CD8-positive, alpha-beta memory T cell (primary cell): ENCODE results near the gene TMEM9. TPM values are rescaled to one million over a fixed set of nuclear protein-coding genes. Genes with fewer than 3 reads are reported as not detected.
"Not testable (repeated sequence)": the region's sequence is repeated elsewhere in the genome, so short reads cannot be mapped to it uniquely, and the experiment has no call there.

Experiments used
- CTCF ChIA-PET: fragments of 350-600 bp; sonication (Branson Sonifier 250); formaldehyde crosslinking; loops from one replicate; lab custom pipeline; 2021; ENCODE audit warnings: antibody characterized with exemption; lab: Charles Lee
- POLR2A ChIA-PET: fragments of 350-600 bp; sonication (Branson Sonifier 250); formaldehyde crosslinking; loops from one replicate; lab custom pipeline; 2021; ENCODE audit warnings: antibody characterized with exemption; lab: Charles Lee
- DNase-seq, 5 donors: peaks; one replicate each; pipeline versions ENCODE4 v3.0.0 to v3.0.0-alpha.2; 2020 to 2022; ENCODE audit warnings: mixed read lengths in 1 of 5
- H3K27ac ChIP-seq: one replicate; pipeline ENCODE4 v1.7.0; 2013; ENCODE audit warnings: low read depth, mild to moderate bottlenecking, low read length, moderate library complexity
- H3K27me3 ChIP-seq: 2 replicates; pipeline ENCODE4 v1.7.0; 2013; ENCODE audit warnings: low read length, mild to moderate bottlenecking; ENCODE audit not compliant: insufficient read depth, poor library complexity, severe bottlenecking
- H3K36me3 ChIP-seq: 2 replicates; pipeline ENCODE4 v1.7.0; 2013; ENCODE audit warnings: mild to moderate bottlenecking, low read length, moderate library complexity; ENCODE audit not compliant: insufficient read depth
- H3K4me1 ChIP-seq: 2 replicates; pipeline ENCODE4 v1.7.0; 2013; ENCODE audit warnings: mild to moderate bottlenecking, low read length, moderate library complexity; ENCODE audit not compliant: insufficient read depth
- H3K4me3 ChIP-seq: 2 replicates; pipeline ENCODE4 v1.7.0; 2013; ENCODE audit warnings: mild to moderate bottlenecking, low read length
- H3K9me3 ChIP-seq: 2 replicates; pipeline ENCODE4 v1.7.0; 2013; ENCODE audit warnings: mild to moderate bottlenecking, low read length
- H3K27ac Mint-ChIP-seq, 8 donors: one replicate each; pipeline ENCODE4 v1.8.0; 2020 to 2021; ENCODE audit warnings: mixed read lengths in 8 of 8, mild to moderate bottlenecking in 6 of 8, inconsistent platforms in 3 of 8, moderate library complexity in 3 of 8
- H3K27me3 Mint-ChIP-seq, 2 donors: one replicate each; pipeline ENCODE4 v1.8.0; 2020 to 2021; ENCODE audit warnings: mixed read lengths in 2 of 2, mild to moderate bottlenecking in 1 of 2, moderate library complexity in 1 of 2
- H3K36me3 Mint-ChIP-seq, 3 donors: one replicate each; pipeline ENCODE4 v1.8.0; 2020 to 2021; ENCODE audit warnings: mixed read lengths in 3 of 3, inconsistent platforms in 1 of 3, mild to moderate bottlenecking in 1 of 3
- H3K4me1 Mint-ChIP-seq, 3 donors: one replicate each; pipeline ENCODE4 v1.8.0; 2020 to 2021; ENCODE audit warnings: mixed read lengths in 3 of 3, inconsistent platforms in 1 of 3, mild to moderate bottlenecking in 1 of 3
- H3K4me3 Mint-ChIP-seq, 7 donors: one replicate each; pipeline ENCODE4 v1.8.0; 2020 to 2021; ENCODE audit warnings: mixed read lengths in 7 of 7, mild to moderate bottlenecking in 6 of 7, moderate library complexity in 4 of 7, inconsistent platforms in 2 of 7
- H3K9me3 Mint-ChIP-seq, 5 donors: one replicate each; pipeline ENCODE4 v1.8.0; 2020 to 2022; ENCODE audit warnings: mixed read lengths in 5 of 5, mild to moderate bottlenecking in 3 of 5, moderate library complexity in 2 of 5, inconsistent platforms in 1 of 5
- polyA plus RNA-seq: library from polyadenylated mRNA; unstranded; fragments of 300-500 nt; fragmentation: Illumina TruSeq; gene quantifications from one replicate; pipeline ENCODE4 v1.2.3, GENCODE V29; 2021
- total RNA-seq, 2 experiments: library from RNA; stranded (reverse); gene quantifications; one replicate each; pipeline ENCODE4 v1.2.3, GENCODE V29; 2021

TMEM9 gene
- total and polyA plus RNA-seq, 3 experiments from 2014 or later = 16.3 to 32.8 (median 17.1) TPM

DNA sequence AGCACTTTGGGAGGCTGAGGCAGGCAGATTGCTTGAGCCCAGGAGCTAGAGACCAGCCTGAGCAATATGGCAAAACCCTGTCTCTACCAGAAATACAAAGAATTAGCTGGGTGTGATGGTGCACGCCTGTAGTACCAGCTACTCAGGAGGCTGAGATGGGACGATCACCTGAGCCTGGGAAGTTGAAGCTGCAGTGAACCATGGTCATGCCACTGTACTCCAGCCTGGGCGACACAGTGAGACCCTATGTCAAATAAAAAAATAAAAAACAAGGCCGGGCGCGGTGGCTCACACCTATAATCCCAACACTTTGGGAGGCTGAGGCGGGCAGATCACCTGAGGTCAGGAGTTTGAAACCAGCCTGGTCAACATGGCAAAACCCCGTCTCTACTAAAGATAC lies 8.8 kb upstream of the TMEM9 start:
- POLR2A ChIA-PET, H3K4me1 Mint-ChIP-seq, H3K9me3 Mint-ChIP-seq, H3K36me3 ChIP-seq, H3K27ac Mint-ChIP-seq, H3K4me3 Mint-ChIP-seq, H3K36me3 Mint-ChIP-seq, H3K27me3 ChIP-seq, CTCF ChIA-PET, DNase-seq, H3K4me1 ChIP-seq, H3K4me3 ChIP-seq, H3K9me3 ChIP-seq, H3K27ac ChIP-seq: not testable (repeated sequence)
- peaks cover 6 to 27% of the 10 kb centered on the region in 2 donors for H3K27me3 Mint-ChIP-seq

DNA sequence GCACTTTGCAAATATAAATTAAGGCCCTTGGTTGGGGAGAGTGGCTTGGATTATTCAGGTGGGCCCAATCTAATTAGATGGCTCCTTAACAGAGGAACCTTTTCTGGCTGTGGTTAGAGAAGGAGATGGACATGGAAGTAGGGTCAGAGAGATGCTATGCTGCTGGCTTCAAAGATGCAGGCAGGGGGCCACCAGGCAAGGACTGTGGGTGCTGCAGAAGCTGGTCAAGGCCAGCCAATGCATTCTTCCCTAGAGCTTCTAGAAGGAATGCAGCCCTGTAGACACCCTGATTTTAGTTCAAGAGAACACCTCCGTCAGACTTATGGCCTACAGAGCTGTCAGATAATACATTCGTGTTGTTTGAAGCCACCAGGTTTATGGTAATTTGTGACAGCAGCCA lies 3.7 kb upstream of the TMEM9 start:
- Mint-ChIP-seq H3K4me3 (no peak overlapping the region), H3K27me3 (peaks cover 5 to 41% of the 10 kb centered on the region in 2 donors), H3K9me3 (no peaks in the 10 kb centered on the region), H3K36me3 (peaks cover 0 to 4% (median 0%) of the 10 kb centered on the region in 3 donors), H3K4me1 (peaks cover 15 to 20% (median 16%) of the 10 kb centered on the region in 3 donors), H3K27ac (no peak overlapping the region)
- no peak for DNase-seq
- Histone ChIP-seq H3K9me3 (no peaks in the 10 kb centered on the region), H3K27me3 (no peaks in the 10 kb centered on the region), H3K36me3 (no peaks in the 10 kb centered on the region), H3K27ac (no peak overlapping the region), H3K4me1 (peaks cover 16% of the 10 kb centered on the region), H3K4me3 (no peak overlapping the region)
- ChIA-PET CTCF (interaction anchor here (1.1 to 2.3 kb wide), 2 partner anchors 13 to 186 kb away, joined by 4 to 10 read pairs; no protein-coding TSS in a partner anchor), POLR2A (no interaction called here)

DNA sequence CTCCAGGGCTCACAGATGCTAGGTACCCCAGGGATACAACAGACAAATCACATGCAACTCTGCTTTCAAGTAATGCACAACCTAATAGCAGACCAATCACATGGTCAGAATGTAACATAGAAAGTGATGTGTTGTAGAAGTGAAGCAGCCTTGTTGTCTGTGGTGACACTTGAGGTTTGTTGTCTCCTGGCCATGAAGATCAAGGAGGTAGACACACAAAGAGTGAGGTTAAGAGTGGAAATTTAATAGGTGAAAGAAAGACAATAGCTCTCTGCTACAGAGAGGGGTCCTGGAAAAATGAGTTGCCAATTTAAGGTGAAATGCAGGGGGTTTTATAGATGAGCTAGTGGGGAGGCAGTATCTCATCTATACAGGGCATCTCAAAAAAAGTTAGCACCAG lies 2.5 kb upstream of the TMEM9 start:
- Histone ChIP-seq H3K27ac (no peak overlapping the region), H3K4me3 (no peak overlapping the region), H3K4me1 (peaks cover 22% of the 10 kb centered on the region), H3K9me3 (no peaks in the 10 kb centered on the region), H3K36me3 (no peaks in the 10 kb centered on the region), H3K27me3 (no peaks in the 10 kb centered on the region)
- POLR2A ChIA-PET = no interaction called here
- peaks cover 17 to 27% (median 24%) of the 10 kb centered on the region in 3 donors for H3K4me1 Mint-ChIP-seq
- no peak overlapping the region for H3K4me3 Mint-ChIP-seq
- H3K27me3 Mint-ChIP-seq = peaks cover 5 to 38% of the 10 kb centered on the region in 2 donors
- no peaks in the 10 kb centered on the region for H3K9me3 Mint-ChIP-seq
- CTCF ChIA-PET = interaction anchor here (2.3 kb wide), 1 partner anchor 14 kb away, joined by 10 read pairs; no protein-coding TSS in a partner anchor
- H3K36me3 Mint-ChIP-seq = peaks cover 0 to 6% (median 0%) of the 10 kb centered on the region in 3 donors
- no peak for DNase-seq
- no peak overlapping the region for H3K27ac Mint-ChIP-seq

DNA sequence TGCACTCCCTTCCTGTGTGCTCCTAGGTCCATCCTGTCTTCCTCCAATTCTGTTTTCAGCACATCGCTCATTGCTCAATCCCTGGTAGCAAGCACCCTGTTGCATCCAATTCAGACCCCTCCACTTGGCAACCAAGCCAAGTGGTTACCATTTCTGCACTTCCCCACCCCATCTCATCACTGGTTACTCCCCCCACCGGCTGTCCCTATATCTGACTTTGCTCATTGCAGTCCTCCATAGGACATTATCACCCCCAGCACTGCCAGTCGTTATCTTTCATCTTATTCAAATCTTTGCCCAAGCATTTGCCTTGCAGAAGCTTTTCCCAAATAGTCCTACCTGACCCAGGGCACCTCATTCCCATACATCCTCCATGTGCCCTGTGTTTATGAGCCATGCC lies 2.1 kb upstream of the TMEM9 start:
- Histone ChIP-seq H3K4me1 (peaks cover 22% of the 10 kb centered on the region), H3K4me3 (no peak overlapping the region), H3K9me3 (no peaks in the 10 kb centered on the region), H3K27ac (no peak overlapping the region), H3K36me3 (no peaks in the 10 kb centered on the region), H3K27me3 (no peaks in the 10 kb centered on the region)
- CTCF ChIA-PET = no interaction called here
- Mint-ChIP-seq H3K36me3 (peaks cover 0 to 9% (median 0%) of the 10 kb centered on the region in 3 donors), H3K9me3 (no peaks in the 10 kb centered on the region), H3K4me3 (peak overlapping the region in 4 of 7 donors; percentile 5 to 68 (median 32)), H3K4me1 (peaks cover 17 to 27% (median 27%) of the 10 kb centered on the region in 3 donors), H3K27ac (peak overlapping the region in 1 of 8 donors; percentile 54), H3K27me3 (peaks cover 5 to 38% of the 10 kb centered on the region in 2 donors)
- POLR2A ChIA-PET = no interaction called here
- no peak for DNase-seq

DNA sequence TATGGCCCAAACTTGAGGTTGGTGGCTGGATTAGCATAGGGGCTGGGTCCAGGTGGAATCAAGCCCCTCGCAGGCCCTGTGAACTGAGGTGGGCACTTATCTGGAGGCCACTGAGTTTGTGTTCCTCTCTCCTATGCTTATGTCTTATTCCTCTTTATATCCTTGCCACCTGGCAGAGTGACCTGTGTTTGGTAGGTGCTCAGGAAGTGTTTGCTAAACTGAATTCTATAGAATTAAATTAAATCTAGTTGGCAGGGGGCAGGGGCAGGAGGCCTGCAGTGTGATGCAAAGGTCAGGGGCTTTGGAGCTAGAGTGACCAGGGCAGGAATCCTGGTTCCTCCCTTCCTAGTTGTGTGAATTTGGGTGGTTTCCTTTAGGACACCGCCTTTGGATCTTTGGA lies 1.1 kb upstream of the TMEM9 start:
- no peaks in the 10 kb centered on the region for H3K9me3 Mint-ChIP-seq

DNA sequence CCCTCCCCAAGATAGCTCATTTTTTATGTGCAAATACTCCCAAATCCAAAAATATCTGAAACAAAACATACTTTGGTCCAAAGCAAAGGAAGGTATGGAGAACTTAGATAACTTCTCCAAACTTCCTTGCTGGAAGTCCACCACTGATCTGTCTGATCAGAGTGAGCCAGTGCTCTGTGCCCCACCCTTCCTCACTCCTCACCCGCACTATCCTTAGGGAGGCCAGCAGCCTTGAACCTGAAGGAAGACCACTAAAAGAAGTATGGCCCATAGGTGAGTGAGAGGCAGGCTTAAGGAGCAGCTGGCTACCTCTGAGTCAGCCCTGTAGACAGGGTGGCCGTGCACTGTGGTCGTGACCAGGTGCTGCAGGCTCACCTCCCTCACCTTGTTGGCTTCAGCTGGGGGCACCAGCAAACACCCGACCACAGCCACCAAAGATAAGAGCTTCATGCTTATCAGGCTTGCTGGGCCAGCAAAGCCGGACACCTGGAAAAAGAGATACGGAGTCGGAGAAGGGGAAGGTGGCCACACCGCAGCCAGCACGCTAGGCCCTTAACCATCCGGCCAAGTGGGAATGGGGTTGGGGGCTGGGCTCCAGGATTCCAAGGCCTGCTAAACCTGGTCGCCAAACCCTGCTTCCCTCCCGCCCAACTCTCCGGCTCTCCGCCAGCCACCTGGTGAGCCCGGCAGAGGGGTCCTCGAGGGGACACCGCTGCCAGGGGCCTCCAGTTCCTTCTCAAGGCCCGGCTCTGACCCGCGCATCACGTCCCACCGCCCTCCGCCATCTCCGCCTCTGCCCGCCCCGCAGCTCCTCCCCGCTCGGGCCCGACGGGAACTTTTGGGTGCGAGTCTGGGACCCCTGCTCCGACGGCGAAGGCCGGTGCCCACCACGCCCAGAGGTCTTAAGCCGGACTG lies 543 bp downstream of the TMEM9 start:
- Histone ChIP-seq H3K4me1 (peaks cover 22% of the 10 kb centered on the region), H3K27ac (peak overlapping the region; percentile 78), H3K9me3 (no peaks in the 10 kb centered on the region), H3K27me3 (no peaks in the 10 kb centered on the region), H3K4me3 (peak overlapping the region; percentile 88), H3K36me3 (peaks cover 4% of the 10 kb centered on the region)
- H3K27ac Mint-ChIP-seq = peak overlapping the region in 7 of 8 donors; percentile 84 to 93 (median 90)
- H3K36me3 Mint-ChIP-seq = peaks cover 0 to 31% (median 4%) of the 10 kb centered on the region in 3 donors
- H3K27me3 Mint-ChIP-seq = peaks cover 4 to 23% of the 10 kb centered on the region in 2 donors
- no peaks in the 10 kb centered on the region for H3K9me3 Mint-ChIP-seq
- peak in 1 of 5 donors; percentile 3 for DNase-seq
- H3K4me1 Mint-ChIP-seq = peaks cover 17 to 27% (median 27%) of the 10 kb centered on the region in 3 donors
- CTCF ChIA-PET = interaction anchor here (0.8 to 1.5 kb wide), 4 partner anchors 15 to 182 kb away, joined by 3 to 7 read pairs (median 4); no protein-coding TSS in a partner anchor
- peak overlapping the region; percentile 86 to 95 (median 91) for H3K4me3 Mint-ChIP-seq
- POLR2A ChIA-PET = interaction anchor here (0.8 to 2.6 kb wide), 3 partner anchors 34 to 130 kb away, joined by 3 to 9 read pairs (median 4); partner anchors contain the start of gene KIF21B

More for the DNA sequence above, 1.1 kb upstream of the TMEM9 start:
- DNase-seq = no peak
- POLR2A ChIA-PET = interaction anchor here (0.6 to 2.6 kb wide), 2 partner anchors 16 to 41 kb away, joined by 3 to 9 read pairs; no protein-coding TSS in a partner anchor
- H3K27me3 Mint-ChIP-seq = peaks cover 8 to 34% of the 10 kb centered on the region in 2 donors
- Histone ChIP-seq H3K36me3 (no peaks in the 10 kb centered on the region), H3K4me3 (no peak overlapping the region), H3K27me3 (no peaks in the 10 kb centered on the region), H3K9me3 (no peaks in the 10 kb centered on the region), H3K4me1 (peaks cover 22% of the 10 kb centered on the region), H3K27ac (no peak overlapping the region)
- H3K36me3 Mint-ChIP-seq = peaks cover 0 to 17% (median 4%) of the 10 kb centered on the region in 3 donors
- H3K27ac Mint-ChIP-seq = no peak overlapping the region
- CTCF ChIA-PET = no interaction called here
- H3K4me1 Mint-ChIP-seq = peaks cover 17 to 27% (median 27%) of the 10 kb centered on the region in 3 donors
- H3K4me3 Mint-ChIP-seq = peak overlapping the region in 4 of 7 donors; percentile 24 to 91 (median 88)

DNA sequence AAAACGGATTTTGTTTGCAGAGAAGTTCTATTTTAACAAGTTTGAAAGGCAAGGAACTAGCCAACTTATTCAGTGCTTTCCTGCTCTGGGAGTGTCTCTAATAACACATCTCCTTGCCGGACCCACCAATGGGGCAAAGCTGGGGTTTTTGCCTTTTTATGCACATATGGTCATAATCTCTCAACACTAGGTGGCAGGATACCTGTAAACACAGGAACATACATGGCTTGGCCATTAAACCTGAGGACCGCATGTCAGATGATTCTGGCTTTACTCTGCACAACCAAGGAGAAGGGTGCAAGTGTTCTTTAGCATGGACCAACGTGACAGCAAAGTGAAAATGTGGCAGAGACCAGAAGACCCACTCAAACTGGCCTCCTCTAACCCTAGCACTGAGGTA lies 4.9 kb downstream of the TMEM9 start:
- peaks cover 5% of the 10 kb centered on the region for H3K36me3 ChIP-seq
- H3K27me3 Mint-ChIP-seq = peaks cover 0 to 2% of the 10 kb centered on the region in 2 donors
- H3K4me1 ChIP-seq = peaks cover 16% of the 10 kb centered on the region
- peaks cover 12 to 21% (median 18%) of the 10 kb centered on the region in 3 donors for H3K4me1 Mint-ChIP-seq
- no peak overlapping the region for H3K4me3 ChIP-seq
- no peaks in the 10 kb centered on the region for H3K9me3 ChIP-seq
- CTCF ChIA-PET = interaction anchor here (1.0 to 1.6 kb wide), 2 partner anchors 18 to 74 kb away, joined by 3 to 4 read pairs; no protein-coding TSS in a partner anchor
- H3K27ac ChIP-seq = no peak overlapping the region
- no peak for DNase-seq
- H3K36me3 Mint-ChIP-seq = peaks cover under 1 to 68% (median 19%) of the 10 kb centered on the region in 3 donors
- POLR2A ChIA-PET = no interaction called here
- peak overlapping the region in 1 of 7 donors; percentile 24 for H3K4me3 Mint-ChIP-seq
- no peak overlapping the region for H3K27ac Mint-ChIP-seq
- H3K9me3 Mint-ChIP-seq = no peaks in the 10 kb centered on the region
- H3K27me3 ChIP-seq = no peaks in the 10 kb centered on the region
